H9 (cell line): ENCODE measurements around the gene FBLN2. TPM values are rescaled to one million over a fixed set of nuclear protein-coding genes. Genes with fewer than 3 reads are reported as not detected.

ENCODE experiments used
- DNase-seq: peaks from one replicate; pipeline ENCODE4 v3.0.0-alpha.2; 2017
- H2AFZ ChIP-seq: one replicate; pipeline ENCODE4 v1.6.1; 2013; ENCODE audit warnings: mild to moderate bottlenecking, low read length, control low read depth, moderate library complexity
- H2AK5ac ChIP-seq: 2 replicates; pipeline ENCODE4 v1.6.1; 2013; ENCODE audit warnings: low read length, control low read depth, mixed read lengths; ENCODE audit not compliant: insufficient read length
- H2BK120ac ChIP-seq: one replicate; pipeline ENCODE4 v1.6.1; 2013; ENCODE audit warnings: low read depth, mild to moderate bottlenecking, low read length, control low read depth, inconsistent platforms; ENCODE audit not compliant: poor library complexity, severe bottlenecking
- H2BK12ac ChIP-seq: 2 replicates; pipeline ENCODE4 v1.6.1; 2013; ENCODE audit warnings: low read length, control low read depth, mixed read lengths, low read depth; ENCODE audit not compliant: insufficient read length
- H2BK15ac ChIP-seq: 2 replicates; pipeline ENCODE4 v1.6.1; 2013; ENCODE audit warnings: low read depth, low read length, control low read depth
- H2BK20ac ChIP-seq: one replicate; pipeline ENCODE4 v1.6.1; 2013; ENCODE audit warnings: low read depth, mild to moderate bottlenecking, low read length, control low read depth, inconsistent platforms; ENCODE audit not compliant: poor library complexity, severe bottlenecking
- H2BK5ac ChIP-seq: 2 replicates; pipeline ENCODE4 v1.6.1; 2013; ENCODE audit warnings: low read length, control low read depth, mixed read lengths; ENCODE audit not compliant: insufficient read length
- H3K14ac ChIP-seq: 2 replicates; pipeline ENCODE4 v1.6.1; 2013; ENCODE audit warnings: low read length, control low read depth; ENCODE audit not compliant: insufficient read depth
- H3K18ac ChIP-seq: 2 replicates; pipeline ENCODE4 v1.6.1; 2013; ENCODE audit warnings: low read depth, mild to moderate bottlenecking, mixed read lengths, low read length, control low read depth; ENCODE audit not compliant: insufficient read length
- H3K23ac ChIP-seq: 2 replicates; pipeline ENCODE4 v1.6.1; 2013; ENCODE audit warnings: low read length, control low read depth, mixed read lengths, low read depth; ENCODE audit not compliant: insufficient read length
- H3K23me2 ChIP-seq: 2 replicates; pipeline ENCODE4 v1.6.1; 2013; ENCODE audit warnings: low read depth, mild to moderate bottlenecking, mixed read lengths, low read length, control low read depth; ENCODE audit not compliant: insufficient read length, poor library complexity, severe bottlenecking
- H3K27ac ChIP-seq: 2 replicates; pipeline ENCODE4 v1.5.1; 2013; ENCODE audit warnings: low read length, control low read depth, mixed read lengths, low read depth; ENCODE audit not compliant: insufficient read length
- H3K27me3 ChIP-seq: 2 replicates; pipeline ENCODE4 v1.6.1; 2013; ENCODE audit warnings: low read length, control low read depth, inconsistent platforms; ENCODE audit not compliant: insufficient read depth
- H3K4ac ChIP-seq: 2 replicates; pipeline ENCODE4 v1.6.1; 2013; ENCODE audit warnings: low read depth, mild to moderate bottlenecking, control low read depth, inconsistent platforms, low read length, moderate library complexity
- H3K4me1 ChIP-seq: 2 replicates; pipeline ENCODE4 v1.6.1; 2013; ENCODE audit warnings: low read length, control low read depth, inconsistent platforms; ENCODE audit not compliant: insufficient read depth
- H3K4me2 ChIP-seq: 2 replicates; pipeline ENCODE4 v1.6.1; 2013; ENCODE audit warnings: low read length, control low read depth, mixed read lengths; ENCODE audit not compliant: insufficient read length, insufficient read depth
- H3K56ac ChIP-seq: 2 replicates; pipeline ENCODE4 v1.6.1; 2013; ENCODE audit warnings: low read depth, mild to moderate bottlenecking, mixed read lengths, low read length, control low read depth; ENCODE audit not compliant: insufficient read length
- H3K79me1 ChIP-seq: 2 replicates; pipeline ENCODE4 v1.6.1; 2013; ENCODE audit warnings: low read depth, mild to moderate bottlenecking, moderate library complexity, low read length, control low read depth, inconsistent platforms; ENCODE audit not compliant: insufficient read depth, poor library complexity, severe bottlenecking
- H3K79me2 ChIP-seq: 2 replicates; pipeline ENCODE4 v1.6.1; 2013; ENCODE audit warnings: low read length, control low read depth, inconsistent platforms; ENCODE audit not compliant: insufficient read depth
- H3K9ac ChIP-seq: 2 replicates; pipeline ENCODE4 v1.6.1; 2013; ENCODE audit warnings: low read length, control low read depth, mixed read lengths; ENCODE audit not compliant: insufficient read length; ENCODE audit errors: extremely low read depth
- H3K9me3 ChIP-seq: one replicate; pipeline ENCODE4 v1.6.1; 2013; ENCODE audit warnings: low read depth, low read length, inconsistent platforms; ENCODE audit not compliant: control insufficient read depth
- H3T11ph ChIP-seq: one replicate; pipeline ENCODE4 v1.6.1; 2013; ENCODE audit warnings: mild to moderate bottlenecking, low read length, control low read depth, inconsistent platforms
- H4K20me1 ChIP-seq: one replicate; pipeline ENCODE4 v1.6.1; 2013; ENCODE audit not compliant: control insufficient read depth, insufficient read length, insufficient read depth
- H4K5ac ChIP-seq: 2 replicates; pipeline ENCODE4 v1.6.1; 2013; ENCODE audit warnings: low read depth, mild to moderate bottlenecking, mixed read lengths, low read length, control low read depth; ENCODE audit not compliant: insufficient read length
- H4K8ac ChIP-seq: replicated peaks from 2 replicates; pipeline ENCODE4 v1.6.1; 2013; ENCODE audit warnings: low read length, control low read depth, mixed read lengths, low read depth; ENCODE audit not compliant: insufficient read length
- H4K91ac ChIP-seq: 2 replicates; pipeline ENCODE4 v1.6.1; 2013; ENCODE audit warnings: low read depth, mild to moderate bottlenecking, moderate library complexity, mixed read lengths, low read length, control low read depth; ENCODE audit not compliant: insufficient read length
- H3K27ac Mint-ChIP-seq, 3 experiments: 2 replicates in 2 of 3; 3 replicates in 1 of 3; pipeline ENCODE4 v1.8.0; 2020 to 2021; ENCODE audit warnings: mixed read lengths in 3 of 3, mild to moderate bottlenecking in 1 of 3, moderate library complexity in 1 of 3
- H3K27me3 Mint-ChIP-seq: 2 replicates; pipeline ENCODE4 v1.8.0; 2021; ENCODE audit warnings: low read depth, mild to moderate bottlenecking, moderate library complexity, mixed read lengths
- H3K36me3 Mint-ChIP-seq, 3 experiments: 2 replicates in 2 of 3; 3 replicates in 1 of 3; pipeline ENCODE4 v1.8.0; 2020 to 2021; ENCODE audit warnings: low read depth in 3 of 3, mixed read lengths in 3 of 3; ENCODE audit not compliant: insufficient read depth in 1 of 3
- H3K4me1 Mint-ChIP-seq, 2 experiments: 2 replicates each; pipeline ENCODE4 v1.8.0; 2020; ENCODE audit warnings: mixed read lengths in 2 of 2
- H3K4me3 Mint-ChIP-seq, 2 experiments: 2 replicates in 1 of 2; 3 replicates in 1 of 2; pipeline ENCODE4 v1.8.0; 2020 to 2021; ENCODE audit warnings: mild to moderate bottlenecking in 2 of 2, mixed read lengths in 2 of 2, moderate library complexity in 1 of 2
- H3K9me3 Mint-ChIP-seq, 2 experiments: 2 replicates in 1 of 2; 3 replicates in 1 of 2; pipeline ENCODE4 v1.8.0; 2020; ENCODE audit warnings: mild to moderate bottlenecking in 2 of 2, mixed read lengths in 2 of 2, moderate library complexity in 1 of 2
- CTCF ChIP-seq: fragments of 200-600 bp; sonication (generic); conservative IDR thresholded peaks from 3 replicates; pipeline ENCODE4 v1.8.0; 2021; ENCODE audit warnings: antibody characterized with exemption, mild to moderate bottlenecking
- WGBS: extraction: QIAGEN DNeasy Blood & Tissue Kit; methylation state at CpG from one replicate; pipeline ENCODE4 v1.1.7; 2013; ENCODE audit warnings: missing lambda C conversion rate, low lambda C conversion rate, mixed read lengths; ENCODE audit not compliant: insufficient read length; ENCODE audit errors: extremely low coverage; 5-methylcytosine and 5-hydroxymethylcytosine counted together
- total RNA-seq: library from RNA; stranded (reverse); gene quantifications from 2 replicates; pipeline ENCODE4 v1.2.1, GENCODE V29; 2021

Gene FBLN2
- total RNA-seq, 1 experiment from 2014 or later = 11.8 TPM

DNA sequence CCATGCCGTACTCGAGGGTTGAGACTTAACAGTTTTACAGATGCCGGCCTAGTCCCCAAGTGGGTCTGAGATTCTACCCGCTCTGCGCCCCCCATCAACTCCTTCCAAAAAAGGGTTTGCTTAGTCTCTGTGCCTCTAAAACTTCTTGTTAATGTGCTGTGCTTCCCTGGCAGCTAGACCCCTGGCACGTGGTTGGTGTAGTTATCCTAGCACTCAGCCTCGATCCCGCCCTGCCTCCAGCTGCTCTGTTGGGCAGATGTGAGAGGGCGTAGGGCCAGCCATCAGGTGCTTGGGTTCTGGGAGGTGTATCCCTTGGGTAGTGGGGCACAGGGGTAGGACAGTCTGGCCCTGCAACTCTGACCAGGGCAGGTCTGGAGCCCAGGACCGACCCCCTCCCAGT is 79.5 kb downstream of the FBLN2 start:
- no peak overlapping the region for H2BK5ac ChIP-seq
- no peak for DNase-seq
- no peaks in the 10 kb centered on the region for H3K4me1 ChIP-seq
- H3K4me1 Mint-ChIP-seq = no peaks in the 10 kb centered on the region
- H2AK5ac ChIP-seq = no peak overlapping the region
- H2BK120ac ChIP-seq = no peak overlapping the region
- no peaks in the 10 kb centered on the region for H4K20me1 ChIP-seq
- no peaks in the 10 kb centered on the region for H3K27me3 Mint-ChIP-seq
- no peak overlapping the region for H3K14ac ChIP-seq
- H3K9me3 Mint-ChIP-seq = no peaks in the 10 kb centered on the region
- H3K9ac ChIP-seq = no peak overlapping the region
- H4K91ac ChIP-seq = no peak overlapping the region
- no peaks in the 10 kb centered on the region for H3K79me1 ChIP-seq
- no CpG with 5 or more reads among the region's 10 CpGs for WGBS
- no peak overlapping the region for H2BK20ac ChIP-seq
- no peak overlapping the region for H3K18ac ChIP-seq
- no peaks in the 10 kb centered on the region for H3K27me3 ChIP-seq
- no peak overlapping the region for H3K4ac ChIP-seq
- no peaks in the 10 kb centered on the region for H3K9me3 ChIP-seq
- H3K79me2 ChIP-seq = no peaks in the 10 kb centered on the region
- H4K5ac ChIP-seq = no peak overlapping the region
- no peak overlapping the region for H4K8ac ChIP-seq
- TF ChIP-seq CTCF = no peak
- H3T11ph ChIP-seq = no peak overlapping the region
- no peak overlapping the region for H2BK15ac ChIP-seq
- no peak overlapping the region for H3K23ac ChIP-seq
- H3K27ac ChIP-seq = no peak overlapping the region
- no peak overlapping the region for H3K4me3 Mint-ChIP-seq
- no peak overlapping the region for H2AFZ ChIP-seq
- H3K56ac ChIP-seq = no peak overlapping the region
- peak overlapping the region in 1 of 3 experiments; percentile 20; a peak in 1 of 7 replicates for H3K27ac Mint-ChIP-seq
- no peaks in the 10 kb centered on the region for H3K23me2 ChIP-seq
- H3K36me3 Mint-ChIP-seq = peaks cover 0 to 2% (median 0%) of the 10 kb centered on the region in 3 experiments; a peak in 2 of 7 replicates
- no peak overlapping the region for H2BK12ac ChIP-seq
- H3K4me2 ChIP-seq = no peak overlapping the region
